Parathyroid adenoma (tissue), 2 donors: Measurements from ENCODE around the gene TCF7L2.

Source experiments
- H2AFZ ChIP-seq: fragments of 300-600 bp; sonication (generic); one replicate; pipeline ENCODE4 v1.7.0; 2017; ENCODE audit warnings: antibody characterized with exemption, mild to moderate bottlenecking
- H3K27ac ChIP-seq: fragments of 300-600 bp; sonication (generic); one replicate; pipeline ENCODE4 v1.7.0; 2017
- H3K27me3 ChIP-seq: fragments of 300-600 bp; sonication (generic); one replicate; pipeline ENCODE4 v1.7.0; 2017; ENCODE audit warnings: low read length; ENCODE audit not compliant: control insufficient read depth, insufficient read depth
- H3K36me3 ChIP-seq: fragments of 300-600 bp; sonication (generic); one replicate; pipeline ENCODE4 v1.7.0; 2017; ENCODE audit warnings: low read length; ENCODE audit not compliant: control insufficient read depth, insufficient read depth
- H3K4me1 ChIP-seq: fragments of 300-600 bp; sonication (generic); one replicate; pipeline ENCODE4 v1.7.0; 2017; ENCODE audit warnings: control low read depth
- H3K4me2 ChIP-seq: fragments of 300-600 bp; sonication (generic); one replicate; pipeline ENCODE4 v1.7.0; 2017; ENCODE audit warnings: low read length
- H3K4me3 ChIP-seq: fragments of 300-600 bp; sonication (generic); one replicate; pipeline ENCODE4 v1.7.0; 2017; ENCODE audit warnings: low read depth, low read length
- H3K79me2 ChIP-seq: fragments of 300-600 bp; sonication (generic); one replicate; pipeline ENCODE4 v1.7.0; 2017; ENCODE audit warnings: control low read depth
- H3K9ac ChIP-seq: fragments of 300-600 bp; sonication (generic); one replicate; pipeline ENCODE4 v1.7.0; 2017; ENCODE audit warnings: mild to moderate bottlenecking
- H3K9me3 ChIP-seq: fragments of 300-600 bp; sonication (generic); one replicate; pipeline ENCODE4 v1.7.0; 2017; ENCODE audit warnings: low read length; ENCODE audit not compliant: control insufficient read depth
- CTCF ChIP-seq: fragments of 300-600 bp; sonication (generic); IDR thresholded peaks from one replicate; pipeline ENCODE4 v1.7.0; 2017; ENCODE audit warnings: antibody characterized with exemption, mild to moderate bottlenecking
- donor health status: primary hyperparathyroidism.

The TCF7L2 gene

GRCh38 chr10:112949875-112950507, at the start of gene TCF7L2:
Gene TCF7L2, plus strand, starts transcription at chr10:112950247. Its CDS starts 510 bp downstream, at chr10:112950757.
- Histone ChIP-seq H3K4me2 (peak within 1 kb of the TSS; percentile 83), H3K36me3 (no peaks in the 10 kb centered on the region), H3K27me3 (no peaks in the 10 kb centered on the region), H3K9me3 (no peaks in the 10 kb centered on the region), H2AFZ (peak within 1 kb of the TSS; percentile 71), H3K27ac (peak within 1 kb of the TSS; percentile 76), H3K4me1 (peaks cover 4% of the 10 kb centered on the region), H3K4me3 (peak within 1 kb of the TSS; percentile 89), H3K79me2 (peaks cover 4% of the 10 kb centered on the region), H3K9ac (no peak within 1 kb of the TSS)
- no peak for TF ChIP-seq CTCF

GRCh38 chr10:112902730-112903129, 47.3 kb upstream of the TCF7L2 start:
- no peaks in the 10 kb centered on the region for H3K36me3 ChIP-seq
- no peaks in the 10 kb centered on the region for H3K27me3 ChIP-seq
- H3K9ac ChIP-seq: no peak overlapping the region
- TF ChIP-seq CTCF: no peak
- H2AFZ ChIP-seq: no peak overlapping the region
- no peak overlapping the region for H3K4me3 ChIP-seq
- H3K79me2 ChIP-seq: no peaks in the 10 kb centered on the region
- H3K27ac ChIP-seq: no peak overlapping the region
- no peaks in the 10 kb centered on the region for H3K9me3 ChIP-seq
- no peak overlapping the region for H3K4me2 ChIP-seq
- H3K4me1 ChIP-seq: no peaks in the 10 kb centered on the region

- Histone ChIP-seq H3K4me3 (no peak overlapping the region), H3K9me3 (no peaks in the 10 kb centered on the region)
Measured at GRCh38 chr10:112904000-112904399, 46.0 kb upstream of the TCF7L2 start.

GRCh38 chr10:112906945-112907344, 43.1 kb upstream of the TCF7L2 start:
- Histone ChIP-seq H2AFZ (no peak overlapping the region), H3K27me3 (no peaks in the 10 kb centered on the region), H3K27ac (no peak overlapping the region), H3K9ac (no peak overlapping the region), H3K9me3 (no peaks in the 10 kb centered on the region), H3K79me2 (no peaks in the 10 kb centered on the region), H3K4me1 (no peaks in the 10 kb centered on the region), H3K4me2 (no peak overlapping the region), H3K36me3 (no peaks in the 10 kb centered on the region), H3K4me3 (no peak overlapping the region)
- TF ChIP-seq CTCF: no peak

More at GRCh38 chr10:112904000-112904399, 46.0 kb upstream of the TCF7L2 start:
- Histone ChIP-seq H3K27me3 (no peaks in the 10 kb centered on the region), H2AFZ (no peak overlapping the region), H3K36me3 (no peaks in the 10 kb centered on the region), H3K27ac (no peak overlapping the region), H3K4me1 (no peaks in the 10 kb centered on the region), H3K9ac (no peak overlapping the region), H3K4me2 (no peak overlapping the region), H3K79me2 (no peaks in the 10 kb centered on the region)
- TF ChIP-seq CTCF: no peak

GRCh38 chr10:112907893-112908292, 42.2 kb upstream of the TCF7L2 start:
- Histone ChIP-seq H3K27ac (no peak overlapping the region), H3K4me1 (no peaks in the 10 kb centered on the region), H3K36me3 (no peaks in the 10 kb centered on the region), H2AFZ (no peak overlapping the region), H3K9me3 (no peaks in the 10 kb centered on the region), H3K79me2 (no peaks in the 10 kb centered on the region), H3K9ac (no peak overlapping the region), H3K27me3 (no peaks in the 10 kb centered on the region), H3K4me3 (no peak overlapping the region), H3K4me2 (no peak overlapping the region)
- TF ChIP-seq CTCF: no peak
